HepG2 (cell line): ENCODE data around the gene ACTN4. TPM values are rescaled to one million over a fixed set of nuclear protein-coding genes. Genes with fewer than 3 reads are reported as not detected.

Experiments
- ATAC-seq: fragments of 200-7000 bp; cut with Tn5 transposase; 3 replicates; pipeline ENCODE4 v1.9.1; 2020; ENCODE audit warnings: mild to moderate bottlenecking, moderate library complexity
- BruUV-seq: library from RNA; stranded (reverse); fragments of 400-500 nt; replicated peaks from 2 replicates; lab custom pipeline; 2021; lab: Mats Ljungman, UMichigan
- CTCF ChIA-PET: fragments of 300-600 bp; formaldehyde crosslinking; extraction: SDS; loops from one replicate; lab custom pipeline; 2021; ENCODE audit warnings: low total read pairs, inconsistent platforms, low intra/inter-chr PET ratio; lab: Yijun Ruan, JAX
- POLR2A ChIA-PET: fragments of 350-600 bp; sonication (Branson Sonifier 250); formaldehyde crosslinking; loops from one replicate; lab custom pipeline; 2020; ENCODE audit warnings: antibody characterized with exemption, inconsistent platforms; lab: Yijun Ruan, JAX
- DNase-seq: peaks from one replicate; pipeline ENCODE4 v3.0.0-alpha.2; 2015; ENCODE audit warnings: low spot score
- FAIRE-seq: peaks from 3 replicates; lab custom pipeline; 2011; peaks lifted over from hg19 to GRCh38; lab: Jason Lieb, UNC
- H2AFZ ChIP-seq: one replicate; pipeline ENCODE4 v1.6.1; 2011; ENCODE audit warnings: low read length, inconsistent platforms
- H3K27ac ChIP-seq: fragments of 300-600 bp; 3 replicates; pipeline ENCODE4 v1.8.0; 2011; ENCODE audit warnings: mixed run types, mild to moderate bottlenecking, mixed read lengths, low read length, inconsistent platforms; ENCODE audit not compliant: insufficient read depth; ENCODE audit errors: extremely low read length
- H3K27me3 ChIP-seq, 2 experiments: fragments of 200-600 bp in 1 of 2; 2 replicates in 1 of 2; 3 replicates in 1 of 2; pipeline versions ENCODE4 v1.6.0 to v1.8.0; 2011; ENCODE audit warnings: low read length in 2 of 2, mild to moderate bottlenecking in 2 of 2, moderate library complexity in 2 of 2, inconsistent platforms in 1 of 2; ENCODE audit not compliant: insufficient read depth in 2 of 2, control insufficient read depth in 1 of 2
- H3K36me3 ChIP-seq, 2 experiments: fragments of 200-600 bp in 1 of 2; replicated peaks in 1 of 2; 2 replicates in 1 of 2; 3 replicates in 1 of 2; pipeline versions ENCODE4 v1.5.1 to v1.8.0; 2011; ENCODE audit warnings: low read length in 2 of 2, inconsistent platforms in 1 of 2; ENCODE audit not compliant: insufficient read depth in 2 of 2, control insufficient read depth in 1 of 2
- H3K4me1 ChIP-seq: 2 replicates; pipeline ENCODE4 v1.5.1; 2012; ENCODE audit warnings: low read length, inconsistent platforms; ENCODE audit not compliant: insufficient read depth
- H3K4me2 ChIP-seq: 2 replicates; pipeline ENCODE4 v1.6.0; 2011; ENCODE audit warnings: low read depth, low read length, inconsistent platforms
- H3K4me3 ChIP-seq, 3 experiments: fragments of 200-600 bp in 1 of 3; sonication (generic), shearing (Covaris generic) in 1 of 3; replicated peaks in 1 of 3; 2 replicates each; pipeline ENCODE4 v1.5.1; 2011 to 2016; ENCODE audit warnings: low read length in 3 of 3, inconsistent platforms in 2 of 3, low read depth in 2 of 3, mild to moderate bottlenecking in 2 of 3, control low read depth in 1 of 3, mixed read lengths in 1 of 3; ENCODE audit not compliant: insufficient read depth in 1 of 3
- H3K79me2 ChIP-seq: one replicate; pipeline ENCODE4 v1.6.1; 2011; ENCODE audit warnings: low read length, inconsistent platforms; ENCODE audit not compliant: insufficient read depth
- H3K9ac ChIP-seq: 2 replicates; pipeline ENCODE4 v1.6.0; 2011; ENCODE audit warnings: mild to moderate bottlenecking, low read depth, low read length, inconsistent platforms; ENCODE audit not compliant: insufficient read depth
- H3K9me3 ChIP-seq: 2 replicates; pipeline ENCODE4 v1.5.1; 2012; ENCODE audit warnings: mild to moderate bottlenecking, low read length
- H4K20me1 ChIP-seq: 2 replicates; pipeline ENCODE4 v1.6.0; 2011; ENCODE audit warnings: inconsistent platforms, mild to moderate bottlenecking, low read length, moderate library complexity; ENCODE audit not compliant: insufficient read depth
- ATF1 ChIP-seq: IDR thresholded peaks from 2 replicates; pipeline ENCODE4 v1.6.1; 2016; ENCODE audit warnings: mild to moderate bottlenecking, control low read depth
- ETV5 ChIP-seq: IDR thresholded peaks from 2 replicates; pipeline ENCODE4 v1.6.1; 2018; ENCODE audit warnings: missing biosample characterization, missing genetic modification reagents, inconsistent platforms, borderline replicate concordance
- KDM3A ChIP-seq: IDR thresholded peaks from 2 replicates; pipeline ENCODE4 v1.6.1; 2018; ENCODE audit warnings: low read depth, missing compliant biosample characterization
- SAP130 ChIP-seq: IDR thresholded peaks from 2 replicates; pipeline ENCODE4 v1.6.1; 2016; ENCODE audit warnings: low read depth
- ZFY ChIP-seq: sonication (generic); formaldehyde crosslinking; IDR thresholded peaks from 2 replicates; pipeline ENCODE4 v1.4.0; 2020; ENCODE audit warnings: missing genetic modification reagents
- ZKSCAN8 ChIP-seq: IDR thresholded peaks from 2 replicates; pipeline ENCODE4 v1.6.1; 2016; ENCODE audit warnings: borderline replicate concordance, missing genetic modification reagents, missing compliant biosample characterization
- ZNF274 ChIP-seq: sonication (generic); formaldehyde crosslinking; IDR thresholded peaks from 2 replicates; pipeline ENCODE4 v1.5.1; 2020; ENCODE audit warnings: mild to moderate bottlenecking, missing genetic modification reagents
- ZNF557 ChIP-seq: sonication (generic); formaldehyde crosslinking; IDR thresholded peaks from 2 replicates; pipeline ENCODE4 v1.4.0; 2020; ENCODE audit warnings: missing genetic modification reagents
- WGBS: methylation state at CpG from one replicate; pipeline ENCODE4 v1.1.6; 2017; ENCODE audit warnings: low lambda C conversion rate; 5-methylcytosine and 5-hydroxymethylcytosine counted together
- in situ Hi-C: cut with HindIII; loops from 2 replicates; pipeline ENCODE4 v1.10.0; 2017; ENCODE audit warnings: low pct_unique_long_range_greater_than_20kb; ENCODE audit not compliant: extremely low pct_ligation_motif_present
- intact Hi-C: fragments of 100-400 bp; cut with micrococcal nuclease; formaldehyde crosslinking; loops from one replicate; pipeline ENCODE4 v1.10.0; 2022; ENCODE audit not compliant: unreplicated experiment
- polyA plus RNA-seq, 8 experiments: library from polyadenylated mRNA; depleted of rRNA in 3 of 8; stranded (reverse) in 7 of 8; unstranded in 1 of 8; fragments of >200 nt; fragmentation: Illumina TruSeq in 4 of 8; extraction: Trizol in 4 of 8; gene quantifications; 2 replicates each; pipeline versions ENCODE4 v1.2.1 to v1.2.3, GENCODE V29; 2011 to 2016; ENCODE audit warnings: low read depth in 4 of 8, missing spikeins in 1 of 8, mixed read lengths in 1 of 8; ENCODE audit not compliant: insufficient read depth in 1 of 8
- total RNA-seq, 5 experiments: library from RNA; depleted of rRNA; stranded (reverse); fragments of >200 nt; fragmentation: Illumina TruSeq; extraction: Trizol; gene quantifications; 2 replicates each; pipeline ENCODE4 v1.2.3, GENCODE V29; 2016; ENCODE audit warnings: low read depth in 1 of 5
- TF ChIP-seq, protein P1 (sequence below): sonication (generic); formaldehyde crosslinking; IDR thresholded peaks from 2 replicates; pipeline ENCODE4 v1.5.0; 2020; ENCODE audit warnings: missing genetic modification reagents, mild to moderate bottlenecking, borderline replicate concordance
- TF ChIP-seq, protein P2 (sequence below): sonication (generic); formaldehyde crosslinking; IDR thresholded peaks from 2 replicates; pipeline ENCODE4 v1.4.0; 2020; ENCODE audit warnings: missing genetic modification reagents
- TF ChIP-seq, protein P3 (sequence below): sonication (generic); formaldehyde crosslinking; IDR thresholded peaks from 2 replicates; pipeline ENCODE4 v1.8.0; 2022; ENCODE audit warnings: missing genetic modification reagents, mild to moderate bottlenecking, moderate library complexity, borderline replicate concordance
- TF ChIP-seq, protein P4 (sequence below): sonication (generic); formaldehyde crosslinking; IDR thresholded peaks from 2 replicates; pipeline ENCODE4 v1.4.0; 2020; ENCODE audit warnings: mild to moderate bottlenecking, low read depth, missing genetic modification reagents

ACTN4 gene
- total and polyA plus RNA-seq, 2 of the 13 experiments (the other 11 are each of a cell fraction or from before 2014, with no cell fraction given): 171 to 192 TPM

DNA sequence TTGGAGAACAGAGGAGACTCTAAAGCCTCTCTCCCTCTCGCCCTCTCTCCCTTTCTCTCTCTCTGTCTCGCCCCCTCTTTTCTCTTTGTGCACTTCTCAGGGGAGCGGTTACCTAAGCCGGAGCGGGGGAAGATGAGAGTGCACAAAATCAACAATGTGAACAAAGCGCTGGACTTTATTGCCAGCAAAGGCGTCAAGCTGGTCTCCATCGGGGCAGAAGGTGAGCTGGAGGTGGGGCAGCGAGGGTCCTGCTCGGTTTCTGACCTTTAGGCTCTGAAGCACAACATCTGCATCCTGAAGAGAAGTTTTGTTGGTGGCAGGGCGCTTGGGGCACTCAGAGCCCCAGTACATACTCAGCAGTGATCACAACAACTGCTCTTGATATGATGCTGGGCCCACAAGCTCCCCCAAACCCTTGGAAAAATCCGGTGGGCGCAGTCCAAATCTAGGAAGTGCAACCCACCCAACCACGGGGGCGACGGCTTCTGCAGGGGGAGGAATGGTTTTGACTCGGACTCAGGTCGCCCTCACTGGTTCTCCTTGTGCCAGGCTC is 53.5 kb downstream of the ACTN4 start (continued):
- TF ChIP-seq, protein P1, sequence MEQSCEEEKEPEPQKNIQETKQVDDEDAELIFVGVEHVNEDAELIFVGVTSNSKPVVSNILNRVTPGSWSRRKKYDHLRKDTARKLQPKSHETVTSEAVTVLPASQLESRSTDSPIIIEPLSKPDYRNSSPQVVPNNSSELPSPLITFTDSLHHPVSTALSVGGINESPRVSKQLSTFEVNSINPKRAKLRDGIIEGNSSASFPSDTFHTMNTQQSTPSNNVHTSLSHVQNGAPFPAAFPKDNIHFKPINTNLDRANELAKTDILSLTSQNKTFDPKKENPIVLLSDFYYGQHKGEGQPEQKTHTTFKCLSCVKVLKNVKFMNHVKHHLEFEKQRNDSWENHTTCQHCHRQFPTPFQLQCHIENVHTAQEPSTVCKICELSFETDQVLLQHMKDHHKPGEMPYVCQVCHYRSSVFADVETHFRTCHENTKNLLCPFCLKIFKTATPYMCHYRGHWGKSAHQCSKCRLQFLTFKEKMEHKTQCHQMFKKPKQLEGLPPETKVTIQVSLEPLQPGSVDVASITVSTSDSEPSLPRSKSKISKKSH (CRISPR knock-in tag): peak; percentile 26; the same call in 1 of the 2 replicates
- TF ChIP-seq KDM3A (CRISPR knock-in tag): no peak
- TF ChIP-seq SAP130 (CRISPR knock-in tag): peak; percentile 14; the same call in 1 of the 2 replicates
- TF ChIP-seq, protein P2, sequence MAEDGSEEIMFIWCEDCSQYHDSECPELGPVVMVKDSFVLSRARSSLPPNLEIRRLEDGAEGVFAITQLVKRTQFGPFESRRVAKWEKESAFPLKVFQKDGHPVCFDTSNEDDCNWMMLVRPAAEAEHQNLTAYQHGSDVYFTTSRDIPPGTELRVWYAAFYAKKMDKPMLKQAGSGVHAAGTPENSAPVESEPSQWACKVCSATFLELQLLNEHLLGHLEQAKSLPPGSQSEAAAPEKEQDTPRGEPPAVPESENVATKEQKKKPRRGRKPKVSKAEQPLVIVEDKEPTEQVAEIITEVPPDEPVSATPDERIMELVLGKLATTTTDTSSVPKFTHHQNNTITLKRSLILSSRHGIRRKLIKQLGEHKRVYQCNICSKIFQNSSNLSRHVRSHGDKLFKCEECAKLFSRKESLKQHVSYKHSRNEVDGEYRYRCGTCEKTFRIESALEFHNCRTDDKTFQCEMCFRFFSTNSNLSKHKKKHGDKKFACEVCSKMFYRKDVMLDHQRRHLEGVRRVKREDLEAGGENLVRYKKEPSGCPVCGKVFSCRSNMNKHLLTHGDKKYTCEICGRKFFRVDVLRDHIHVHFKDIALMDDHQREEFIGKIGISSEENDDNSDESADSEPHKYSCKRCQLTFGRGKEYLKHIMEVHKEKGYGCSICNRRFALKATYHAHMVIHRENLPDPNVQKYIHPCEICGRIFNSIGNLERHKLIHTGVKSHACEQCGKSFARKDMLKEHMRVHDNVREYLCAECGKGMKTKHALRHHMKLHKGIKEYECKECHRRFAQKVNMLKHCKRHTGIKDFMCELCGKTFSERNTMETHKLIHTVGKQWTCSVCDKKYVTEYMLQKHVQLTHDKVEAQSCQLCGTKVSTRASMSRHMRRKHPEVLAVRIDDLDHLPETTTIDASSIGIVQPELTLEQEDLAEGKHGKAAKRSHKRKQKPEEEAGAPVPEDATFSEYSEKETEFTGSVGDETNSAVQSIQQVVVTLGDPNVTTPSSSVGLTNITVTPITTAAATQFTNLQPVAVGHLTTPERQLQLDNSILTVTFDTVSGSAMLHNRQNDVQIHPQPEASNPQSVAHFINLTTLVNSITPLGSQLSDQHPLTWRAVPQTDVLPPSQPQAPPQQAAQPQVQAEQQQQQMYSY (CRISPR knock-in tag): no peak

DNA sequence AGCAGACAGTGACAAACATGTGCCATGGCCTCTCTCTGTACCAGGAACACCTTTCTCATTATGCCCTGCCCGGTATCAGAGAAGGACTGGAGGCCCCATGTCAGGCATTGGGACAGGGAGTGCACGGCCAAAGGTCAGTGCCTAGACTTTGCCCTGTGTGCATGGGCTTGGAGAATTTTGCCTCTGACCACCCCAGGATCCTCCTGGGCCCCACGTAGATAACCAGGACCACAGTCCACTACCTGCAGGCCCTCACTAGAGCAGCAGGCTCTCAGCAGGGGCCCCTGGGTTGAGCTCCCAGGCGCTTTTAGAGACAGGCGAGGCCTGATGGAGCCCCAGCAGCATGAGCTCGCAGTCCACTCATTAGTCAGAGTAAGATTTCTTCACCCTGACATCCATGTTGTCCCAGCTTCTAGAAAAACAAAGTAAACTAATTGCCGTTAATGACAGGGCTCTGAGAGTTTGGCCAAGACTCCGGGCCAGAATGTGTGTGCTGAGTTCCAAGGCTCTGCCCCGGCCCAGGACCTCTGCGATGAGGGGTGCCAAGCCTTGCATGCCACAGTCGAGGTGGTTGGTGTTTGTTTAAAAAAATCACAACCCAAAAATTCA is 54.1 kb downstream of the ACTN4 start:
- FAIRE-seq: peak; percentile 95
- Histone ChIP-seq H3K4me2 (peak overlapping the region; percentile 70), H3K36me3 (peaks cover 42 to 60% of the 10 kb centered on the region in 2 experiments), H3K4me1 (peaks cover 95% of the 10 kb centered on the region), H3K9me3 (no peaks in the 10 kb centered on the region), H3K79me2 (peaks cover 49% of the 10 kb centered on the region), H2AFZ (no peak overlapping the region), H4K20me1 (no peaks in the 10 kb centered on the region), H3K27me3 (no peaks in the 10 kb centered on the region), H3K9ac (peak overlapping the region; percentile 76), H3K27ac (peak overlapping the region; percentile 99), H3K4me3 (peak overlapping the region in 1 of 3 experiments; percentile 47; a peak in 2 of 6 replicates)
- 25% methylated on average over 5 of the region's 11 CpGs for WGBS
- ChIA-PET CTCF (no interaction called here), POLR2A (interaction anchor here (0.7 to 3.6 kb wide), 30 partner anchors 9 to 274 kb away, joined by 3 to 63 read pairs (median 4); partner anchors contain the start of genes ACTN4, ECH1, EIF3K and FBXO17)
- ATAC-seq: peak; percentile 89
- in situ Hi-C loops: loop anchor here (5.0 kb wide), 1 partner anchor 44 kb away; no protein-coding TSS in a partner anchor
- BruUV-seq: no TSS peak
- intact Hi-C loops: loop anchor here (2.0 to 5.0 kb wide), 2 partner anchors 21 to 49 kb away; no protein-coding TSS in a partner anchor
- peak; percentile 93 for DNase-seq
- no peak for TF ChIP-seq ATF1 (CRISPR knock-in tag)
- TF ChIP-seq ZKSCAN8 (CRISPR knock-in tag): peak; percentile 77; the same call in 1 of the 2 replicates
- TF ChIP-seq, protein P3, sequence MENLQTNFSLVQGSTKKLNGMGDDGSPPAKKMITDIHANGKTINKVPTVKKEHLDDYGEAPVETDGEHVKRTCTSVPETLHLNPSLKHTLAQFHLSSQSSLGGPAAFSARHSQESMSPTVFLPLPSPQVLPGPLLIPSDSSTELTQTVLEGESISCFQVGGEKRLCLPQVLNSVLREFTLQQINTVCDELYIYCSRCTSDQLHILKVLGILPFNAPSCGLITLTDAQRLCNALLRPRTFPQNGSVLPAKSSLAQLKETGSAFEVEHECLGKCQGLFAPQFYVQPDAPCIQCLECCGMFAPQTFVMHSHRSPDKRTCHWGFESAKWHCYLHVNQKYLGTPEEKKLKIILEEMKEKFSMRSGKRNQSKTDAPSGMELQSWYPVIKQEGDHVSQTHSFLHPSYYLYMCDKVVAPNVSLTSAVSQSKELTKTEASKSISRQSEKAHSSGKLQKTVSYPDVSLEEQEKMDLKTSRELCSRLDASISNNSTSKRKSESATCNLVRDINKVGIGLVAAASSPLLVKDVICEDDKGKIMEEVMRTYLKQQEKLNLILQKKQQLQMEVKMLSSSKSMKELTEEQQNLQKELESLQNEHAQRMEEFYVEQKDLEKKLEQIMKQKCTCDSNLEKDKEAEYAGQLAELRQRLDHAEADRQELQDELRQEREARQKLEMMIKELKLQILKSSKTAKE (CRISPR knock-in tag): peak; percentile 38; the same call in 1 of the 2 replicates
- TF ChIP-seq ETV5 (CRISPR knock-in tag): peak; percentile 70; the same call in 1 of the 2 replicates
- TF ChIP-seq ZNF557 (CRISPR knock-in tag): 0 out of 2 replicates have a peak, but pooled peaks have one; percentile 43
- peak; percentile 88 for TF ChIP-seq ZFY (CRISPR knock-in tag)
- no peak for TF ChIP-seq ZNF274 (CRISPR knock-in tag)
- TF ChIP-seq, protein P4, sequence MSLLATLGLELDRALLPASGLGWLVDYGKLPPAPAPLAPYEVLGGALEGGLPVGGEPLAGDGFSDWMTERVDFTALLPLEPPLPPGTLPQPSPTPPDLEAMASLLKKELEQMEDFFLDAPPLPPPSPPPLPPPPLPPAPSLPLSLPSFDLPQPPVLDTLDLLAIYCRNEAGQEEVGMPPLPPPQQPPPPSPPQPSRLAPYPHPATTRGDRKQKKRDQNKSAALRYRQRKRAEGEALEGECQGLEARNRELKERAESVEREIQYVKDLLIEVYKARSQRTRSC (CRISPR knock-in tag): no peak
